T-helper 1 cell treated with Interleukin-12 subunit alpha and Interleukin-12 subunit beta and Interleukin-4 antibody, amounts not matched to agents 30 ng/mL and 1 ng/mL, for 36 hours (primary cell): ENCODE measurements around the gene P3H2. TPM values are rescaled to one million over a fixed set of nuclear protein-coding genes. Genes with fewer than 3 reads are reported as not detected.

Experiments
- intact Hi-C: fragments of 100-400 bp; cut with micrococcal nuclease; formaldehyde crosslinking; loops from one replicate; pipeline ENCODE4 v1.15.1; 2024
- total RNA-seq: library from RNA; stranded (reverse); gene quantifications from 2 replicates; pipeline ENCODE4 v1.2.3, GENCODE V29; 2022

The P3H2 gene
- total RNA-seq, 1 donor from 2014 or later = not detected

GRCh38 chr3:189948724-189949045 lies 172.0 kb downstream of the P3H2 start:
- intact Hi-C loops = loop anchor here (1.0 to 10.0 kb wide), 3 partner anchors 316 to 804 kb away; partner anchors contain the start of gene TP63

GRCh38 chr3:189947948-189948723 lies 172.6 kb downstream of the P3H2 start:
- intact Hi-C loops = loop anchor here (1.0 to 10.0 kb wide), 3 partner anchors 316 to 803 kb away; partner anchors contain the start of gene TP63

GRCh38 chr3:189947068-189947467 lies 173.6 kb downstream of the P3H2 start:
- intact Hi-C loops = loop anchor here (5.0 to 10.0 kb wide), 2 partner anchors 315 to 802 kb away; partner anchors contain the start of gene TP63

GRCh38 chr3:189945935-189946709 lies 174.6 kb downstream of the P3H2 start:
- intact Hi-C loops = loop anchor here (5.0 to 10.0 kb wide), 2 partner anchors 314 to 801 kb away; partner anchors contain the start of gene TP63

GRCh38 chr3:189944285-189945145 lies 176.2 kb downstream of the P3H2 start:
- intact Hi-C loops = loop anchor here (5.0 to 10.0 kb wide), 2 partner anchors 312 to 800 kb away; partner anchors contain the start of gene TP63

GRCh38 chr3:189942948-189943347 lies 177.7 kb downstream of the P3H2 start:
- intact Hi-C loops = loop anchor here (10.0 kb wide), 1 partner anchor 798 kb away; no protein-coding TSS in a partner anchor

GRCh38 chr3:189941679-189942078 lies 179.0 kb downstream of the P3H2 start:
- intact Hi-C loops = loop anchor here (10.0 kb wide), 1 partner anchor 797 kb away; no protein-coding TSS in a partner anchor

GRCh38 chr3:189941125-189941524 lies 179.6 kb downstream of the P3H2 start:
- intact Hi-C loops = loop anchor here (10.0 kb wide), 1 partner anchor 796 kb away; no protein-coding TSS in a partner anchor

GRCh38 chr3:189937302-189938127 lies 183.2 kb downstream of the P3H2 start:
- intact Hi-C loops = no loop called here

GRCh38 chr3:189936201-189936945 lies 184.3 kb downstream of the P3H2 start:
- intact Hi-C loops = no loop called here

GRCh38 chr3:189927975-189928895 lies 192.5 kb downstream of the P3H2 start:
- intact Hi-C loops = no loop called here

- intact Hi-C loops = no loop called here
Measured at GRCh38 chr3:189921770-189922169, 198.9 kb downstream of the P3H2 start.

- intact Hi-C loops = no loop called here
Measured at GRCh38 chr3:189914799-189915198, 205.9 kb downstream of the P3H2 start.

- intact Hi-C loops = no loop called here
Measured at GRCh38 chr3:189911001-189911400, 209.7 kb downstream of the P3H2 start.

- intact Hi-C loops = no loop called here
Measured at GRCh38 chr3:189909573-189909972, 211.1 kb downstream of the P3H2 start.

- intact Hi-C loops = no loop called here
Measured at GRCh38 chr3:189909139-189909538, 211.6 kb downstream of the P3H2 start.

GRCh38 chr3:189908646-189909045 lies 212.1 kb downstream of the P3H2 start:
- intact Hi-C loops = no loop called here

- intact Hi-C loops = no loop called here
Measured at GRCh38 chr3:189907803-189908202, 212.9 kb downstream of the P3H2 start.
